Spleen (tissue), 10 donors: ENCODE data around the gene MAGEA2. TPM values are rescaled to one million over a fixed set of nuclear protein-coding genes. Genes with fewer than 3 reads are reported as not detected.

ENCODE experiments used
- polyA plus RNA-seq, 3 donors: library from polyadenylated mRNA; stranded (reverse); fragments of 200-250 nt; gene quantifications; one replicate each; pipeline ENCODE4 v1.2.1, GENCODE V29; 2013
- total RNA-seq, 7 donors: library from RNA; depleted of rRNA in 3 of 7; stranded (reverse); fragments of >200 nt in 3 of 7; fragmentation: NEBNext Ultra II Directional in 4 of 7; extraction: Animal tissue kit (Norgen Biotek cat#: 25700) in 4 of 7; gene quantifications; one replicate each; pipeline versions ENCODE4 v1.1.0 to v1.2.1, GENCODE V29; 2016 to 2021
- donor health status: healthy with polysubstance abuse.
- donor health status: DM: no; HTN: no; CAD: no; lungs with moderate emphysema.
- donor health status: DM: no; HTN: no; CAD: no.
- donor health status: Bipolar disorder and iron deficiency.
- donor health status: healthy.
- donor health status: DM: no; HTN: no; CAD: no.
- donor health status: DM: yes; HTN: yes; CAD: no.

MAGEA2 gene
- total and polyA plus RNA-seq, 10 donors, result not detected

Other genes starting within 250 kb of the MAGEA2 start
- gene GABRQ, start 115.9 kb downstream of the MAGEA2 start, total RNA-seq, result under 1 TPM in 1 of 7 donors, not detected in 6; 0.09 TPM
- under 1 TPM in 1 of 3 donors, not detected in 2; 0.02 TPM for gene GABRQ, start 115.9 kb downstream of the MAGEA2 start, polyA plus RNA-seq
- not detected for gene MAGEA3, start 55.0 kb downstream of the MAGEA2 start, total RNA-seq
- not detected for gene MAGEA3, start 55.0 kb downstream of the MAGEA2 start, polyA plus RNA-seq
- gene CSAG2, start 44.6 kb downstream of the MAGEA2 start, total RNA-seq, result not detected
- gene CSAG2, start 44.6 kb downstream of the MAGEA2 start, polyA plus RNA-seq, result under 1 TPM; 0.24 to 0.58 (median 0.52) TPM
- not detected for gene MAGEA2B, start 39.2 kb downstream of the MAGEA2 start, total RNA-seq
- gene MAGEA2B, start 39.2 kb downstream of the MAGEA2 start, polyA plus RNA-seq, result not detected
- gene CSAG1, start 20.1 kb downstream of the MAGEA2 start, total RNA-seq, result not detected
- under 1 TPM in 1 of 3 donors, not detected in 2; 0.21 TPM for gene CSAG1, start 20.1 kb downstream of the MAGEA2 start, polyA plus RNA-seq
- not detected for gene MAGEA12, start 20.1 kb downstream of the MAGEA2 start, total RNA-seq
- under 1 TPM in 1 of 3 donors, not detected in 2; 0.03 TPM for gene MAGEA12, start 20.1 kb downstream of the MAGEA2 start, polyA plus RNA-seq
- gene CSAG3, start 5.4 kb upstream of the MAGEA2 start, total RNA-seq, result 1 to 10 TPM in 1 of 7 donors, under 1 TPM in 1, not detected in 5; 0.37 to 2.6 TPM
- 1 to 10 TPM in 1 of 3 donors, under 1 TPM in 2; 0.61 to 1.3 (median 0.76) TPM for gene CSAG3, start 5.4 kb upstream of the MAGEA2 start, polyA plus RNA-seq
- gene MAGEA6, start 15.8 kb upstream of the MAGEA2 start, total RNA-seq, result not detected
- not detected for gene MAGEA6, start 15.8 kb upstream of the MAGEA2 start, polyA plus RNA-seq
- gene CETN2, start 76.9 kb upstream of the MAGEA2 start, total RNA-seq, result 10 to 100 TPM in 6 of 7 donors, 1 to 10 TPM in 1; 9.4 to 19.6 (median 11.8) TPM
- 10 to 100 TPM; 17.8 to 25.0 (median 21.2) TPM for gene CETN2, start 76.9 kb upstream of the MAGEA2 start, polyA plus RNA-seq
- gene NSDHL, start 77.2 kb upstream of the MAGEA2 start, total RNA-seq, result 10 to 100 TPM in 2 of 7 donors, 1 to 10 TPM in 5; 8.1 to 11.2 (median 9.9) TPM
- 1 to 10 TPM; 6.1 to 8.3 (median 7.2) TPM for gene NSDHL, start 77.2 kb upstream of the MAGEA2 start, polyA plus RNA-seq
- gene ZNF185, start 144.2 kb upstream of the MAGEA2 start, total RNA-seq, result 10 to 100 TPM in 3 of 7 donors, 1 to 10 TPM in 4; 6.6 to 13.8 (median 8.3) TPM
- 1 to 10 TPM; 2.0 to 2.7 (median 2.4) TPM for gene ZNF185, start 144.2 kb upstream of the MAGEA2 start, polyA plus RNA-seq
- gene PNMA5, start 240.3 kb upstream of the MAGEA2 start, total RNA-seq, result under 1 TPM in 6 of 7 donors, not detected in 1; 0.14 to 0.24 (median 0.17) TPM
- gene PNMA5, start 240.3 kb upstream of the MAGEA2 start, polyA plus RNA-seq, result 1 to 10 TPM in 1 of 3 donors, under 1 TPM in 2; 0.35 to 1.0 (median 0.96) TPM